GM18951 (cell line): ENCODE results near the gene TACC2.

ENCODE experiments used
- POLR2A ChIP-seq: IDR thresholded peaks from 4 replicates; pipeline ENCODE4 v1.6.1; 2011; ENCODE audit warnings: mild to moderate bottlenecking; ENCODE audit not compliant: insufficient read length, insufficient read depth; ENCODE audit errors: extremely low read depth
- in situ Hi-C: fragments of 300-500 bp; cut with MboI; formaldehyde crosslinking; loops from one replicate; pipeline ENCODE4 v1.12.0; 2022; ENCODE audit warnings: low sequenced_read_pairs, mixed read lengths, inconsistent platforms; ENCODE audit not compliant: unreplicated experiment

The TACC2 gene

GRCh38 chr10:122126763-122127659, 138.0 kb downstream of the TACC2 start:
- TF ChIP-seq POLR2A, result no peak
- in situ Hi-C loops, result no loop called here

GRCh38 chr10:122127943-122128342, 139.0 kb downstream of the TACC2 start:
- in situ Hi-C loops, result no loop called here
- TF ChIP-seq POLR2A, result no peak

GRCh38 chr10:122128357-122128756, 139.4 kb downstream of the TACC2 start:
- in situ Hi-C loops, result no loop called here
- no peak for TF ChIP-seq POLR2A

DNA sequence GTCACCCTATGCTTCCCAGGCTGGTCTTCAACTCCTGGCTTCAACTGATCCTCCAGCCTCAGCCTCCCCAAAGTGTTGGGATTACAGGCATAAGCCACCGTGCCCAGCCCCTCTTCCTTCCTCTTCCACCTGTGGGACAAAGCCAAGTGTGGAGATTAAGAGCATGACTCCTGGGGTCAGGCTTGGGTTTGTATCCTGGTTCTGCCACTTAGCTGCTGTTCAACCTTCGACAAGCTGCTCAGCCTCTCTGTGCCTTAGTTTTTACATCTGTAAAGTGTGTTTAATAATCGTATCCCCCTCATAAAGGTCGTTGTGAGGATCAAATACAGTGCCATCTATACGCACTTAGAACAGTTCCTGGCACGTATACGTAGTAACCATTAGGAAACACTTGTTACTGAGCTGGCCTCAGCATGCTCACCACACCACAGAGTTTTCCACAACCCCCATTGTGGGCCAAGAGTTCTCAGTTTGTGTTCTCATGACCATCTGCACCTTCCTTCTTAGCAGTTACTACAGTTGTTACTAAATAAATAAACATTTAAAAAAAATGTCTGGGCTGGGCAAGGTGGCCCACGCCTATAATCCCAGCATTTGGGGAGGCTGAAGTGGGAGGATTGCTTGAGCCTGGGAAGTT, 141.6 kb downstream of the TACC2 start:
- in situ Hi-C loops, result no loop called here
- no peak for TF ChIP-seq POLR2A

DNA sequence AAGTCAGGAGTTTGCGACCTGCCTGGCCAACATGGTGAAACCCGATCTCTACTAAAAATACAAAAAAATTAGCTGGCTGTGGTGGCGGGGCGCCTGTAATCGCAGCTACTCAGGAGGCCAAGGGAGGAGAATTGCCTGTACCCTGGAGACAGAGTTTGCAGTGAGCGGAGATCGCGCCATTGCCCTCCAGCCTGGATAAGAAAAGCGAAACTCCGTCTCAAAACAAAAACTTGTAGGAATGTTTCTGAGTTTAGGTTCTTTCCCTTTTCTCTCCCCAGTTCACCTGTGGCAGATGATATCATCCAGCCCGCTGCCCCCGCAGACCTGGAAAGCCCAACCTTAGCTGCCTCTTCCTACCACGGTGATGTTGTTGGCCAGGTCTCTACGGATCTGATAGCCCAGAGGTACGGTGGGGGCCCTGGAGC, 143.4 kb downstream of the TACC2 start:
- in situ Hi-C loops, result no loop called here

DNA sequence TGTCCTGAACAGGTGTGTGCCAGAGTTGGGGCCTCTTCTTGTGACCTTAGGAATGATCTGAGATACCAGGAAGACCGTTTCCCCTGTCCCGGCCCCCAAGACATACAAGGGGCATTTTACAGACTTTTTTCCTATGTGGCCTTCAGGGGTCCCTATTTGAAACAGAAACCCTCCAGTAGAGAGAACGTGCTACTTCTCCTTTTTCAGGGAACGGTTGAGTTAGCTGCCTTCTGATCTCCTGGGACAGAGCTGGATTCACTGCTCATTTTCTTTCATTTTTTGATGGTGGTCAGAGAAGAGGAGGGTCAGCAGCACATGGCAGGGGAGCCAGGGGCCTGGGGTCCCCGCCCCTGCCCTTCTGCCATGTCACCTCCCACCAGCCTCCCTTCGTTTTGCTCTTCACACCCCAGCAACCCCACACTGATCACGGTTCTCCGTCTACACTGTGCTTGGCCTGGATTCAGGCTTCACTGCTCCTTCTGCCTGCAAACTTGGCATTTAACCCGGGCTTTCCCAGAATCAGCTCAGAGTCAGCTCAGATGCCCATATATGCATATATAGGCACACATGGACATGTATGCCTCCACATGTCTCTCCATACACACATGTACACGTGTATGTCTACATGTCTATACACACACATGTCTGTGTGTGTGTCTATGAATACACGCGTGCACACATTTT, 144.1 kb downstream of the TACC2 start:
- in situ Hi-C loops, result no loop called here
- no peak for TF ChIP-seq POLR2A

More for the DNA sequence above, 143.4 kb downstream of the TACC2 start:
- TF ChIP-seq POLR2A, result no peak

DNA sequence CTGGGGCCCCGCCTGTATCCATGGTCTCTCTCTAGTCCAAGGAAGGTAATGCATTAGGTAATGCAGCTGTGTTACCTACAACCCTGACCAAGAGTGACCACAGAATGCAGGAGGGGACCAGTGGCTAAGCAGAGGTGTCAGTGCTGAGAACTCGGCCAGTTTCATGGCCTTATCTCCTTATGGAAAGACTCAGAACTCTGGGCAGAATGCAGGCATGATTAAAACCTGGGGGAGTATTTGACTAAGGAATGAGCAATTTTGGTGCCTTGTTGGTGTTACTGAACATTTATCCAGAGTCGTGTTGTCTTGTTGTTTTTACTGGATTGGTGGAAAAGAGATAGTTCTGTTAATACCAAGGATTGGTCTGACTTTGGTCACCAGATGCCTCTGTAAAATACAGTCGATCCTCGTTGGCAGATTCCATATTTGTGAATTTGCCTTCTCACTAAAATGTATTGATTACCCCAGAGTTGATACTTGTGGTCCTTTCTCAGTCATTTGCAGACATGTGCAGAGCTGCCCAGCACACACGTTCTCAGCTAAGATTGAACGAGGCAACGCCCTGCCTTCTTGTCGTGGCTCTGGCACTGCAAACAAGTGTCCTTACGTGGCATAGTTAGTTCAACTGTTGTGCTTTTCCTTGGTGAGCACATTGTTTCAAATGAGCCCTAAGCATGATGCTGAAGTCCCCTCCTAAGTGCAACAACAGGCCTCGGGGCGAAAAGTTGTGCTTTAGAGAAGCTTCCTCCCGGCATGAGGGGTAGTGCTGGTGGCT, 146.5 kb downstream of the TACC2 start:
- in situ Hi-C loops, result no loop called here
- no peak for TF ChIP-seq POLR2A

- no peak for TF ChIP-seq POLR2A
Observed at GRCh38 chr10:122138831-122139625, 150.1 kb downstream of the TACC2 start.

DNA sequence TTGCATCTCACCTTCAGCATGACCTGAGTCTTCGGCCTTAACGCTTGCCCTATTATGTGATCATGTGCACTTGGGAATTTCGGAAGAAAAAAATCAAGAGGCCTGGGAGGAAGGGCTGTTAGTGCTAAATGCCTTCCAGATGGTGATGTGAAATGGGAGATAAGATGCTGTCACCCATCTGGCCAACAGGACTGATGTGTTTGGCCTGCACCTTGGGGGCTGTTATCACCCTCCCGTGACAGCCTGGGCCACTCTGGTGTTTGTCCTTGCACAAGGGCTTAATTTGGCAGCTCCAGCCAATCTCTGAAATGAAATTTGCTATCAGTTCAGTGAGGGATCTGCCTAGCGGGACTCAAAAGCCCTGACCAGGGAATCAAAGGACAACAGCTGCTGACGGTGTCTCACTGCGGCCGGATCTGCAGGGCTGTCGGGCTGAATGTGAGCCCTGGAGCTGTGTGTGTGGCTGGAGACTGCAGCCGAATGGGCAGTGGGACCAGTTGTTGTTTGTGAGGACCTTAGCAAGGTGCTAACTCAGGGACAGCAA, 150.7 kb downstream of the TACC2 start:
- TF ChIP-seq POLR2A, result no peak

More at GRCh38 chr10:122138831-122139625, 150.1 kb downstream of the TACC2 start:
- in situ Hi-C loops, result no loop called here

DNA sequence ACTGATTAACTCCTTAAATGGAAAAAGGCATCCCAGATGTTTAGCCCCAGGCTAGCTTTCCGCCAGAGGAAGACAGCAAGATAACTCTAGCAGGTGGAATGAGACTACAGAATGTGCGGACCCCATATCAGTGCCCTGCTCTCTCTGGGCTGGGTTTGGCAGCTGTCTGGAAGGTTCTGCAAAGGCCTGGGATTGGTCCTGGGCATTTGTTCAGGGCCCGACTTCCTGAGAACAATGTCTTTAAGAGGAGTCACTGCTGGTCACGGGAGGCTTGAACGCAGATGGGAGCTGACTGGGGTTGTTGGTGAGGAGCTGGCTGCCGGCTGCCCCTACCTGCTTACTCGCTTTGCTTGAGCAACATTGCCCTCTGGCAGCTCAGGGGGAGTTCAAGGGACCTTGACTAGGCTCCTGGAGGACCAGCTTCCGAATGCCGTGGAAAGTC, 151.5 kb downstream of the TACC2 start:
- no peak for TF ChIP-seq POLR2A
- in situ Hi-C loops, result no loop called here

More for the DNA sequence above, 150.7 kb downstream of the TACC2 start:
- in situ Hi-C loops, result no loop called here

- no peak for TF ChIP-seq POLR2A
- in situ Hi-C loops, result no loop called here
Observed at GRCh38 chr10:122140941-122141623, 152.1 kb downstream of the TACC2 start.
